ENCODE data around the gene VPS51. TPM values are rescaled to one million over a fixed set of nuclear protein-coding genes. Genes with fewer than 3 reads are reported as not detected.

Gene VPS51
- total RNA-seq, 4 donors from 2014 or later = 206 to 515 (median 266) TPM

- H3K27me3 ChIP-seq = no peaks in the 10 kb centered on the region
- intact Hi-C loops (cut with DNase I; ENCODE audit: low total_unique reads) = no loop called here
These were observed 28.6 kb downstream of the VPS51 start for GRCh38 chr11:65124480-65125196.

GRCh38 chr11:65125197-65126056 lies 29.4 kb downstream of the VPS51 start:
- Histone ChIP-seq H3K4me3 (no peak overlapping the region), H3K27me3 (no peaks in the 10 kb centered on the region), H3K27ac (no peak overlapping the region), H3K9me3 (no peaks in the 10 kb centered on the region), H3K4me1 (peaks cover 18 to 24% of the 10 kb centered on the region in 2 donors), H3K36me3 (peaks cover 0 to 71% of the 10 kb centered on the region in 2 donors)
- intact Hi-C loops (cut with DNase I; ENCODE audit: low total_unique reads) = no loop called here
- ATAC-seq = no peak
- no peak for DNase-seq
- in situ Hi-C loops (cut with MboI; ENCODE audit: low sequenced_read_pairs in 4 of 4) = no loop called here
- no peak for TF ChIP-seq POLR2A (IDR thresholded peaks at IDR 0.05)
- TF ChIP-seq CTCF (IDR thresholded peaks at IDR 0.05 in 4 of 5, conservative IDR thresholded peaks at IDR 0.05 in 1 of 5) = no peak

More at GRCh38 chr11:65124480-65125196, 28.6 kb downstream of the VPS51 start:
- in situ Hi-C loops (cut with MboI; ENCODE audit: low sequenced_read_pairs in 4 of 4) = no loop called here
- no peak for ATAC-seq
- Histone ChIP-seq H3K27ac (no peak overlapping the region), H3K4me3 (no peak overlapping the region), H3K4me1 (peaks cover 18 to 24% of the 10 kb centered on the region in 2 donors), H3K36me3 (peaks cover 0 to 71% of the 10 kb centered on the region in 2 donors), H3K9me3 (no peaks in the 10 kb centered on the region)
- no peak for DNase-seq
- no peak for TF ChIP-seq CTCF (IDR thresholded peaks at IDR 0.05 in 4 of 5, conservative IDR thresholded peaks at IDR 0.05 in 1 of 5)
- TF ChIP-seq POLR2A (IDR thresholded peaks at IDR 0.05) = no peak

- TF ChIP-seq CTCF (IDR thresholded peaks at IDR 0.05 in 4 of 5, conservative IDR thresholded peaks at IDR 0.05 in 1 of 5) (no peak), POLR2A (IDR thresholded peaks at IDR 0.05) (no peak)
- ATAC-seq (no peak), DNase-seq (no peak)
- no peaks in the 10 kb centered on the region for H3K27me3 ChIP-seq
- intact Hi-C loops (cut with DNase I; ENCODE audit: low total_unique reads) (no loop called here), in situ Hi-C loops (cut with MboI; ENCODE audit: low sequenced_read_pairs in 4 of 4) (no loop called here)
- peaks cover 0 to 77% of the 10 kb centered on the region in 2 donors for H3K36me3 ChIP-seq
- peaks cover 10 to 12% of the 10 kb centered on the region in 2 donors for H3K4me1 ChIP-seq
- no peak overlapping the region for H3K27ac ChIP-seq
- H3K4me3 ChIP-seq = no peak overlapping the region
- H3K9me3 ChIP-seq = no peaks in the 10 kb centered on the region
These were observed 30.7 kb downstream of the VPS51 start for GRCh38 chr11:65126624-65127274.

- in situ Hi-C loops (cut with MboI; ENCODE audit: low sequenced_read_pairs in 4 of 4) = no loop called here
- ATAC-seq = no peak
- TF ChIP-seq CTCF (IDR thresholded peaks at IDR 0.05 in 4 of 5, conservative IDR thresholded peaks at IDR 0.05 in 1 of 5) (no peak), POLR2A (IDR thresholded peaks at IDR 0.05) (no peak)
- intact Hi-C loops (cut with DNase I; ENCODE audit: low total_unique reads) = no loop called here
- no peaks in the 10 kb centered on the region for H3K9me3 ChIP-seq
- no peak for DNase-seq
- H3K4me3 ChIP-seq = no peak overlapping the region
- no peak overlapping the region for H3K27ac ChIP-seq
- H3K4me1 ChIP-seq = peaks cover 12 to 17% of the 10 kb centered on the region in 2 donors
- no peaks in the 10 kb centered on the region for H3K27me3 ChIP-seq
- peaks cover 0 to 86% of the 10 kb centered on the region in 2 donors for H3K36me3 ChIP-seq
These were observed 31.6 kb downstream of the VPS51 start for GRCh38 chr11:65127473-65128181.

Measured in gastrocnemius medialis (tissue), 4 donors.